ENCODE measurements around the gene HDAC11. TPM values are rescaled to one million over a fixed set of nuclear protein-coding genes. Genes with fewer than 3 reads are reported as not detected.
"Not testable (repeated sequence)": the region's sequence is repeated elsewhere in the genome, so short reads cannot be mapped to it uniquely, and the experiment has no call there.

The HDAC11 gene
- total and polyA plus RNA-seq, 5 donors from 2014 or later, result 2.1 to 8.8 (median 3.3) TPM

DNA sequence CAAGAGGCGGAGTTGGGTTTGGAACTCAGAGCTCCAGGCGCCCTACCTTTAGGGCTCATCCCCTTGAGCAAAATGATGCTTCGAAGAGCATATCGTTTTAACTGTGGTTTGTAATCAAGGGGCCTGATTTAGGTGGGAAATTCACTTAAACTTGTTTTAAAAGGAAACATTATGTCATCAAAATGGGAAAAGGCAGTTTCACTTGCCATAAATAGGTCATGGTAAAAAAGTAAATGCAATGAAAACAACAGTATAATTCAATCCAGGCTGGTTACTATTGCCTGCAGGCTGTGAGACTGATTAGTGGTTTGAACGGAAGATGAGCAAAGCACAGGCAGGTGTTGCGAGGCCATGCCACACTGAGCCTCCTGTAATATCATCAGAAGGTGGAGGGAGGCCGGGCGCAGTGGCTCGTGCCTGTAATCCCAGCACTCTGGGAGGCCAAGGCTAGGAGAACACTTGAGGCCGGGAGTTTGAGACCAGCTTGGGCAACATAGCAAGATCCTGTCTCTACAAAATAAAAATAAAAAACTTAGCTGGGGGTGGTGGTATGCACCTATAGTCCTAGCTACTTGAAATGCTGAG is 2.1 kb downstream of the HDAC11 start:
- Histone ChIP-seq H3K27me3 (ENCODE audit: control insufficient read depth, insufficient read depth, low read length) (no peaks in the 10 kb centered on the region), H3K9me3 (ENCODE audit: control insufficient read depth in 2 of 2, low read length in 2 of 2) (no peaks in the 10 kb centered on the region), H3K36me3 (ENCODE audit: control insufficient read depth, insufficient read depth, low read length) (no peaks in the 10 kb centered on the region), H3K4me3 (ENCODE audit: low read depth, low read length) (no peak overlapping the region), H3K27ac (ENCODE audit: insufficient read depth, low read length, poor library complexity, severe bottlenecking) (no peak overlapping the region), H3K4me1 (ENCODE audit: control insufficient read depth, insufficient read depth, low read length, poor library complexity, severe bottlenecking) (peaks cover 13% of the 10 kb centered on the region)
- Mint-ChIP-seq H3K9me3 (no peaks in the 10 kb centered on the region), H3K4me1 (peaks cover 0 to 37% (median 3%) of the 10 kb centered on the region in 4 donors), H3K27me3 (no peaks in the 10 kb centered on the region), H3K4me3 (peak overlapping the region in 3 of 4 donors; percentile 66 to 91 (median 86)), H3K27ac (peak overlapping the region in 2 of 3 donors; percentile 10 to 35), H3K36me3 (no peaks in the 10 kb centered on the region)
- ATAC-seq (ENCODE audit: low read depth in 2 of 2) (no peak), DNase-seq (no peak)

DNA sequence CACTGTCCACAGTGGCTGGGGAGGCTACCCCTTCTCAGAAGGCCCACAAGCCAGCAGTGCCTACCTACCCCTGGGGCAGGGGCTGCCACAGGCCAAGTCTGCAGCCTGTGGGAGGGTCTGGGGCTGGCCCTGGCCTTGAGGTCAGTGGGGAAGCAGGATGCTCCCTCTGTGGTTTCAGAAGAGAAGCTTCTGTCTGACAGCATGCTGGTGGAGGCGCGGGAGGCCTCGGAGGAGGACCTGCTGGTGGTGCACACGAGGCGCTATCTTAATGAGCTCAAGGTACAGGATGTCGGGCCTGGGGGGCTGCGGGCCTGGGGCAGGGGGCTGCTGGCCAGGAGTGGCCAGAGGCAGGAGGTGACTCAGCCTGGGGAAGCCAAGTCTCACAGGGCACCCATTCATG is 3.2 kb downstream of the HDAC11 start:
- Histone ChIP-seq H3K27me3 (ENCODE audit: control insufficient read depth, insufficient read depth, low read length) (no peaks in the 10 kb centered on the region), H3K36me3 (ENCODE audit: control insufficient read depth, insufficient read depth, low read length) (no peaks in the 10 kb centered on the region), H3K9me3 (ENCODE audit: control insufficient read depth in 2 of 2, low read length in 2 of 2) (no peaks in the 10 kb centered on the region), H3K27ac (ENCODE audit: insufficient read depth, low read length, poor library complexity, severe bottlenecking) (no peak overlapping the region), H3K4me1 (ENCODE audit: control insufficient read depth, insufficient read depth, low read length, poor library complexity, severe bottlenecking) (peaks cover 13% of the 10 kb centered on the region), H3K4me3 (ENCODE audit: low read depth, low read length) (no peak overlapping the region)
- Mint-ChIP-seq H3K36me3 (no peaks in the 10 kb centered on the region), H3K4me1 (peaks cover 0 to 34% (median 3%) of the 10 kb centered on the region in 4 donors), H3K27ac (peak overlapping the region in 1 of 3 donors; percentile 56), H3K9me3 (no peaks in the 10 kb centered on the region), H3K27me3 (no peaks in the 10 kb centered on the region), H3K4me3 (peak overlapping the region in 1 of 4 donors; percentile 91)
- no peak for DNase-seq
- ATAC-seq (ENCODE audit: low read depth in 2 of 2), result no peak

DNA sequence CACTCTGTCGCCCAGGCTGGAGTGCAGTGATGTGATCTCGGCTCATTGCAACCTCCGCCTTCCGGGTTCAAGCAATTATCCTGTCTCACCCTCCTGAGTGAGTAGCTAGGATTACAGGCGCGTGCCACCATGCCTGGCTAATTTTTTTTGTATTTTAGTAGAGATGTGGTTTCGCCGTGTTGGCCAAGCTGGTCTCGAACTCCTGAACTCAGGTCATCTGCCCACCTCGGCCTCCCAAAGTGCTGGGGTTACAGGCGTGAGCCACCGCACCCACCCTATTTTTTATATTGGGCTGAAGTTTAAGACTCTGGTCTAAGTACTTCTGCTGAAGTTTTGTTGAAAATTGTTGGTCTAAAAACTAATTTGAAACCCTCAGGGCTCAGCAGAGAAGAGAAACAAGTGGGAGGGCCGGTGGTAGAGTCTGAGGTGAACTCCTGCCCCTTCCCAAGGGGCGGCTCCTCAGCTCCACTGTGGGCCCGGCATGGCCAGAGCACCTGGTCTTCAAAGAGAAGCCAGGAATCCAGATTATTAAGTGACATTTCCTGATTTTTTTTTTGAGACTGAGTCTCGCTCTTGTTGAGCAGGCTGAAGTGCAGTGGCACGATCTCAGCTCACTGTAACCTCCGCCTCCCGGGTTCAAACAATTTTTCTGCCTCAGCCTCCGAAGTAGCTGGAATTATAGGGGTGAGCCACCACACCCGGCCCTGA is 4.0 kb downstream of the HDAC11 start:
- no peak overlapping the region for H3K4me3 ChIP-seq (ENCODE audit: low read depth, low read length)
- H3K27me3 ChIP-seq (ENCODE audit: control insufficient read depth, insufficient read depth, low read length), result no peaks in the 10 kb centered on the region
- ATAC-seq (ENCODE audit: low read depth in 2 of 2) (no peak), DNase-seq (no peak)
- H3K36me3 ChIP-seq (ENCODE audit: control insufficient read depth, insufficient read depth, low read length), result no peaks in the 10 kb centered on the region
- Mint-ChIP-seq H3K36me3 (peaks cover 2% of the 10 kb centered on the region), H3K4me1 (peaks cover 0 to 28% (median 3%) of the 10 kb centered on the region in 4 donors), H3K4me3 (peak overlapping the region in 1 of 4 donors; percentile 91), H3K27ac (peak overlapping the region in 1 of 3 donors; percentile 74), H3K27me3 (no peaks in the 10 kb centered on the region), H3K9me3 (no peaks in the 10 kb centered on the region)
- peaks cover 10% of the 10 kb centered on the region for H3K4me1 ChIP-seq (ENCODE audit: control insufficient read depth, insufficient read depth, low read length, poor library complexity, severe bottlenecking)
- no peaks in the 10 kb centered on the region for H3K9me3 ChIP-seq (ENCODE audit: control insufficient read depth in 2 of 2, low read length in 2 of 2)
- H3K27ac ChIP-seq (ENCODE audit: insufficient read depth, low read length, poor library complexity, severe bottlenecking), result no peak overlapping the region

DNA sequence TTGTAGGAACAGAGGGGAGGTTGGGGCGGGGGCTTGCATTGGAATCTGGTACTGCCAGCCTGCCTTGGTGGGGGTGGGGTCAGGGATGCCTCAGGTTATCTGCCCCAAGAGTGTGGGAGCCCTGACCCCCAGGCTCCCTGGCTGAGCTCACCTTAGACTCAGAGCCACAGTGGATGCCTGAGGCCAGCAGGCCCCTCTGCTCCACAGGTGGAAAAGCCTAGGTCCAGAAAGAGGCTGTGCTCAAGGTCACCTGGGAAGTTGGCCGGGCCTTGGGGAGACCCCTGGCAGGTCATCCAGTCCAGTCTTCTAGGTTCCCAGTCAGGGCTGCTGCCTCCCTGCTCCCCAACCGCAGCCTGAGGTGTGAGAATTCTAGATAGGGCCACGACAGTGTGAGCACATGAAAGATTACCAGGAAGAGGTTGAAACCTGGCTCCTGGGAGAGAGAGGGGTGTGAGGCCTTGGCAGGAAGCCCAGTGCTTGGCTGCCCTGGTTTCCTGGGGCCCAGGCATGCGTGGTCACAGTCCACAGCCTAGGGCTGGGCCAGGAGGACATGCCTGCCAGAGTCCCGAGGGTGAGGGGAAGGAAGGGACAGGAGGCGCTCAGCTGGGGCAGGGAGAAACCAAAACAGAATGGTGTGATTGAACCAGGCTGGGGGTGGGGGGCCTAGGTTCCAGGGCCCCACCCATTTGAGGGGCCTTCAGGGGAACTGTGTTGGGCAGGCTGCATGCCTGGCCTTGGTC is 4.9 kb downstream of the HDAC11 start:
- Mint-ChIP-seq H3K36me3 (peaks cover 3% of the 10 kb centered on the region), H3K4me3 (no peak overlapping the region), H3K9me3 (no peaks in the 10 kb centered on the region), H3K27ac (peak overlapping the region; percentile 85 to 96 (median 87)), H3K4me1 (peaks cover 0 to 24% (median 0%) of the 10 kb centered on the region in 4 donors), H3K27me3 (no peaks in the 10 kb centered on the region)
- H3K27ac ChIP-seq (ENCODE audit: insufficient read depth, low read length, poor library complexity, severe bottlenecking), result no peak overlapping the region
- H3K4me1 ChIP-seq (ENCODE audit: control insufficient read depth, insufficient read depth, low read length, poor library complexity, severe bottlenecking), result peaks cover 4% of the 10 kb centered on the region
- ATAC-seq (ENCODE audit: low read depth in 2 of 2) (no peak), DNase-seq (no peak)
- H3K4me3 ChIP-seq (ENCODE audit: low read depth, low read length), result no peak overlapping the region
- H3K27me3 ChIP-seq (ENCODE audit: control insufficient read depth, insufficient read depth, low read length), result no peaks in the 10 kb centered on the region
- no peaks in the 10 kb centered on the region for H3K9me3 ChIP-seq (ENCODE audit: control insufficient read depth in 2 of 2, low read length in 2 of 2)
- no peaks in the 10 kb centered on the region for H3K36me3 ChIP-seq (ENCODE audit: control insufficient read depth, insufficient read depth, low read length)

DNA sequence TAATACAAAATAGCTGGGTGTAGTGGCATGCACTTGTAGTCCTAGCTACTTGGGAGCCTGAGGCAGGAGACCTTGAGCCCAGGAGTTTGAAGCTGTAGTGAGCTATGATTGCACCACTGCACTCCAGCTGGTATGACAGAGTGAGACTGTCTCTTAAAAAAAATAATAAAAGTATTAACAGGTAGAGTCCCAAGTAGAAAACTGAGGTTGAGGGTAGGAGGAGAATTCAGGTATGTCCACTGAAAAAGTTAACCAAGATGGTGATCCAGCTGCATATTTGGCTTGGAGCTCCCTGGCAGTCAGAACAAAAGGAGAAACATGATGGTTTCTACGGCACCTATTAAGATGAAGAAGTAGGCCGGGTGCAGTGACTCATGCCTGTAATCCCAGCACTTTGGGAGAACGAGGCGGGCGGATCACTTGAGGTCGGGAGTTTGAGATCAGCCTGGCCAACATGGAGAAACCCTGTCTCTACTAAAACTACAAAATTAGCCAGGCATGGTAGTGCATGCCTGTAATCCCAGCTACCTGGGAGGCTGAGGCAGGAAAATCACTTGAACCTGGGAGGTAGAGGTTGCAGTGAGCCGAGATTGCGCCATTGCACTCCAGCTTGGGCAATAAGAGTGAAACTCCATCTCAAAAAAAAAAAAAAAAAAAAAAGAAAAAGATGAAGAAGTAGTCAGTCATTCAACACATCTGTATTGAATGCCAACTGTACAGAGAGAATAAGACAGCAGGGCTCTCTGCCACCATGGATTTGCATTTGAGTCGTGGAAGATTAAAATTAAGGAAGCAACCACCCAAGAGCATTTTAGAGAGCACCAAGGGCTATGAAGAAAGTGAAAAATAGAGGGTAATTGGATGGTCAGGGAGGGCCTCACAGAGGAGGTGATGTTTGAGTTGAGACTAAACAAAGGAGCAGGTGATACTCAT is 5.8 kb downstream of the HDAC11 start:
- not testable (repeated sequence) for H3K4me3 Mint-ChIP-seq; DNase-seq; H3K27me3 Mint-ChIP-seq; H3K4me1 ChIP-seq (ENCODE audit: control insufficient read depth, insufficient read depth, low read length, poor library complexity, severe bottlenecking); H3K9me3 Mint-ChIP-seq; ATAC-seq (ENCODE audit: low read depth in 2 of 2); H3K36me3 Mint-ChIP-seq; H3K4me3 ChIP-seq (ENCODE audit: low read depth, low read length); H3K9me3 ChIP-seq (ENCODE audit: control insufficient read depth in 2 of 2, low read length in 2 of 2); H3K27me3 ChIP-seq (ENCODE audit: control insufficient read depth, insufficient read depth, low read length); H3K36me3 ChIP-seq (ENCODE audit: control insufficient read depth, insufficient read depth, low read length); H3K27ac ChIP-seq (ENCODE audit: insufficient read depth, low read length, poor library complexity, severe bottlenecking)
- H3K4me1 Mint-ChIP-seq, result peaks cover 0 to 20% (median 0%) of the 10 kb centered on the region in 4 donors
- peak overlapping the region in 1 of 3 donors; percentile 8 for H3K27ac Mint-ChIP-seq

DNA sequence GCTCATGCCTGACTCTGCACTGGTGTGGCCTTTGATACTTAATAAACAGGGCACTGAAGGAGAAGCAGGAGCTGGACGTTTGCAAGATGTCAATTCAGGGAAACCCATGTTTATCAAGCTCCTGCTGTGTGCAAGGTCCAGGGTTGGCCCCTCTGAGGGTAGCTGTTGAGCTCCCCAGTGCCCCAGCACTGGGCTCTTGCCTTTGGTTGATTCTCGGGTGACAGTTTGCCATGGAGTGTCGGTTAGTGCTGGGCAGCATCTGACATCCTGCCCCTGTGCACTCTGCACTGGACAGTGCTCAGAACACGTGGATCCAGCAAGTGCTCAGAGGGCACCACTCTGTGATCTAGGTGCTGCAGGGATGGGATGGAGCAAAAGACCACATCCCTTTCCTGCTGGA is 7.3 kb downstream of the HDAC11 start:
- Histone ChIP-seq H3K27me3 (ENCODE audit: control insufficient read depth, insufficient read depth, low read length) (no peaks in the 10 kb centered on the region), H3K4me3 (ENCODE audit: low read depth, low read length) (no peak overlapping the region), H3K36me3 (ENCODE audit: control insufficient read depth, insufficient read depth, low read length) (no peaks in the 10 kb centered on the region), H3K27ac (ENCODE audit: insufficient read depth, low read length, poor library complexity, severe bottlenecking) (no peak overlapping the region), H3K4me1 (ENCODE audit: control insufficient read depth, insufficient read depth, low read length, poor library complexity, severe bottlenecking) (no peaks in the 10 kb centered on the region), H3K9me3 (ENCODE audit: control insufficient read depth in 2 of 2, low read length in 2 of 2) (no peaks in the 10 kb centered on the region)
- DNase-seq (no peak), ATAC-seq (ENCODE audit: low read depth in 2 of 2) (no peak)
- Mint-ChIP-seq H3K36me3 (peaks cover 7% of the 10 kb centered on the region), H3K4me3 (no peak overlapping the region), H3K4me1 (peaks cover 0 to 7% (median 0%) of the 10 kb centered on the region in 4 donors), H3K27ac (peak overlapping the region in 2 of 3 donors; percentile 28 to 75), H3K9me3 (no peaks in the 10 kb centered on the region), H3K27me3 (no peaks in the 10 kb centered on the region)

DNA sequence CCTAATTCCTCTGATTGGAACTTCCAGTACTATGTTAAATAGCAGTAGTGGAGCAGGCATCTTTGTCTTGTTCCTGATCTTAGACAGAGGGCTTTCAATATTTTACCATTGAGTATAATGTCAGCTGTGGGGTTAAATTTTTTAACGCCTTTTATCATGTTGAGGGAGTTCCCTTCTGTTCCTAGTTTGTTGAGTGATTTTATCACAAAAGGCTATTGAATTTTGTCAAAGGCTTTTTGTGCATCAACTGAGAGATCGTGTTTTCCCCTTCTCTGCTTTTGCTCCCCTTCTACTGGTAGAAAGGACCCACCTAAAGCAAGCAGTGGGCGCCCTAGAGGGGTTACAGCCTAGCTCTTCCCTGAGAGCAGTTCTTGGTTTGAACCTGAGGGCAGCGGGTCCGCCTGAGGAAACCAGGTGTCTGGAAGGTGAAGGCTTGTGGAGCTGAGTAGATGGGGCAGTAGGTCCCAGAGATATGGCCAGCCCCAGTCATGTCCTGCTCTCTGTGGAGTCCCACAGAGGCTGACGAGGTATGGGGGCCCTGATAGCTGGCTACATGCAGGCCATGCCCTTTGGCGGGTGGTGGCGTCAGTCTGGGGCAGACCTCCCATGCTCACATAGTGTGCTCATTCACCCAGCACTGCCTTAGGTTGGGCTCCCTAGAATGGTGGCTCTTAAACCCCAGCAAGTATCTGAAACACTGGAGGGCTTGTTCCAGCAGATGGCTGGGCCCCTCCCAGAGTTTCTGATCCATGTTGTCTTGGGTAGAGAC is 11.3 kb downstream of the HDAC11 start:
- no peak overlapping the region for H3K27ac ChIP-seq (ENCODE audit: insufficient read depth, low read length, poor library complexity, severe bottlenecking)
- no peaks in the 10 kb centered on the region for H3K4me1 ChIP-seq (ENCODE audit: control insufficient read depth, insufficient read depth, low read length, poor library complexity, severe bottlenecking)
- no peak for ATAC-seq (ENCODE audit: low read depth in 2 of 2)
- no peaks in the 10 kb centered on the region for H3K36me3 ChIP-seq (ENCODE audit: control insufficient read depth, insufficient read depth, low read length)
- H3K4me1 Mint-ChIP-seq, result no peaks in the 10 kb centered on the region
- no peaks in the 10 kb centered on the region for H3K27me3 Mint-ChIP-seq
- H3K9me3 Mint-ChIP-seq, result no peaks in the 10 kb centered on the region
- no peak overlapping the region for H3K4me3 Mint-ChIP-seq
- no peak overlapping the region for H3K4me3 ChIP-seq (ENCODE audit: low read depth, low read length)
- H3K27me3 ChIP-seq (ENCODE audit: control insufficient read depth, insufficient read depth, low read length), result no peaks in the 10 kb centered on the region
- H3K9me3 ChIP-seq (ENCODE audit: control insufficient read depth in 2 of 2, low read length in 2 of 2), result no peaks in the 10 kb centered on the region
- DNase-seq, result no peak
- no peak overlapping the region for H3K27ac Mint-ChIP-seq
- H3K36me3 Mint-ChIP-seq, result peaks cover 7% of the 10 kb centered on the region

All from CD4-positive, CD25-positive, alpha-beta regulatory T cell (primary cell).